AG09319 (cell line): ENCODE measurements around the gene RIT1.

Source experiments
- DNase-seq: peaks from one replicate; pipeline ENCODE4 v3.0.0-alpha.2; 2010; ENCODE audit warnings: low read depth; ENCODE audit errors: extremely low read depth
- CTCF ChIP-seq: IDR thresholded peaks from 2 replicates; pipeline ENCODE4 v1.5.1; 2011; ENCODE audit warnings: low read depth, mild to moderate bottlenecking, inconsistent platforms, low read length, moderate library complexity

RIT1 gene

GRCh38 chr1:155889566-155889965 is 21.6 kb downstream of the RIT1 start:
- no peak for TF ChIP-seq CTCF
- no peak for DNase-seq

GRCh38 chr1:155888481-155888880 is 22.7 kb downstream of the RIT1 start:
- TF ChIP-seq CTCF = no peak
- no peak for DNase-seq

GRCh38 chr1:155884982-155885381 is 26.2 kb downstream of the RIT1 start:
- no peak for DNase-seq
- TF ChIP-seq CTCF = no peak

DNA sequence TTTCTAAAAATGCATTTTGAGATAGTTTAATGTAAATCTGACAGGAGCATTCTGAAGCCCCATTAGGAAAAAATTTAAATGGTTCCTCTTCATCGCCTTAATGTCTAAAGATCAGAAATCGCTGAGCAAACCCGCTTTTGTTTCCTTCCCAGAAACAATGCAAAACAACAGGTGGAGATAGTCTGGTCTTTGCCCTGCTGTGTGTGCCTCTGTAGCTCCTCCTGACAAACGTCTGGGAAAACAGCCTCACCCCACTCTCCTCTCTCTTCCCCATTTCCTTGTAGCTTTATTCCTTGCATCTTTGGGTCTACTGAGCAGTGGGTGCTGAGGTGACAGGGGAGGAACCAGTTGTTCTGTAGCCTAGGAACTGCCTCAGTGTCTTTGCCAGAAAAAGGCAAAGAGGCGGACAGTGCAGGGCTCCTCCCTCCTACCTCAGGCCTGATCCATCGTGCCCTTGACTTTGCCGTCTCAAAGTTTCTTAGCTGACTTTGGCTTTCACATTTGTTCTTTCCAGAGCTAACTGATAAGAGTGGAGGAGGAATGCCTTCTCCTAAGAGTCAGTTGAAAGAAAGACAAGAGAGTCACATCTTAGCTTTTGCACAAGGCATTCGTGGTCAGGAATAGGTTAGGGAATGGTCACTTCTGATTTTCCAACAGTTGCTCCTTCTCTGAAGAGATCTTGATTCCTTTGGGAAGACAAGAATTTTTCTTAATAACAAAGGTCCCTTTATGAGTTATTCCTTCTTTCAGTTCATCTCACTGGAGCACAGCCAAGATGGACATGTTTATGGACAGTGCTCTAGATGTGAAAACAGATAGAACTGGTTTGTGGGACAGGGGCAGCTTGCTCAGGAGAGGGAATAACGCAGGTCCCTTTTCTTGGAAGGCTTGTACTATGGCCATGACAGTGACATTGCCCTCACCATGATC is 26.9 kb downstream of the RIT1 start:
- TF ChIP-seq CTCF = no peak

GRCh38 chr1:155882766-155883165 is 28.4 kb downstream of the RIT1 start:
- TF ChIP-seq CTCF = no peak
- DNase-seq = no peak

More for the DNA sequence above, 26.9 kb downstream of the RIT1 start:
- DNase-seq = no peak

DNA sequence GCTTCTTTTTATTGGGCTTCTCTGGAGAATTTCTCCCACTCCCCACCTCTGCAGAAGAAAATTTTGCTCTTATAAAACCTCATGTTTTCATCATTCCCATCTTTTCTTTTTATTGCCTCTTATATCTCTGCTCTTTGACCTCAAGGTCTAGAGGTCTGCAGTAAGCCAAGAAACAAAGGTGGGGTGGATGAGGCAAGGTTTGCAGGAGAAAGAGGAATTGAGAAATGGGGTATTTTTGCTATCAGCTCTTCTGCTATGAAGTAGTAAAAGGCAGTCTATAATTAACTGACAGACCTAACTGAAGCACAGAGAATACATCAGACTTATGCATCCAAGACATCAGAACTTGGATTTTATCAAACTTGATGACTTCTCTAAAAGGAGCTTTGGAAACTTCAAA is 28.9 kb downstream of the RIT1 start:
- DNase-seq = no peak
- TF ChIP-seq CTCF = no peak

GRCh38 chr1:155880950-155881349 is 30.2 kb downstream of the RIT1 start:
- DNase-seq = no peak
- no peak for TF ChIP-seq CTCF
